Stimulated activated CD8-positive, alpha-beta memory T cell treated with anti-CD3 and anti-CD28 coated beads, Interleukin-7, amount 100 ng/mL, for 48 hours (primary cell): ENCODE data around the gene FXN.
"Not testable (repeated sequence)": the region's sequence is repeated elsewhere in the genome, so short reads cannot be mapped to it uniquely, and the experiment has no call there.

Experiments used
- DNase-seq, 2 donors: peaks; one replicate each; pipeline ENCODE4 v3.0.0-alpha.2; 2020; ENCODE audit warnings: low read depth in 1 of 2; ENCODE audit errors: extremely low read depth in 1 of 2

The FXN gene

DNA sequence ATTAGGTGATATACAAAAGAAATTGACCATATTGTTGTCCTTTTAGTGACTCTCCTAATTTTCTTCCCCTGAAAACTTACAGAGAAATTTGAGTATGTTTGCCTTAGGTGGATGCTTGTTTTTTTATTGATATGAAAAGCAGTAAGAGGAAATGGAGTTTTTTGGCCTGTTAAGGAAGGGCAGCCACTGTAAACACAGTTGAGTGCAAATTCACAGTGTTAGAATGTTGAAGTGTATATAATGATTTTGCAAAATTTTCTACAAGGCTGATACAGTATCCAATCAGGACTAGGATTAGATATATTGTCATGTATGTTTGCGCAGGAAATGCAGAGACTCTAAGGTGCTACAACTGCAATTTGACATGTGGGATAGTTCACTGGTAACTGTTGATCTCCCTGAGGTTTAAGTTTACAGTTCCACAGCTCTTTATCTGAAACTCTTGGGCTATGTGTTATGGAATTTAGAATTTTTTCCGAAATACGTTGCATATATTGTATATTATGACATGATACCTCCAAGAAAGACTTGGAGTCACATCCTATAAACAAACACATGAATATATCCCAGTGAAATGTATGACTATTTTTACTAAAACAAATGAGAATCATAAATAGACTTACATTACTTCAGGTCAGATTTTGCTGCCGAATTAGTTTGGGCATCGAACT is 62.5 kb downstream of the FXN start:
- no peak for DNase-seq

DNA sequence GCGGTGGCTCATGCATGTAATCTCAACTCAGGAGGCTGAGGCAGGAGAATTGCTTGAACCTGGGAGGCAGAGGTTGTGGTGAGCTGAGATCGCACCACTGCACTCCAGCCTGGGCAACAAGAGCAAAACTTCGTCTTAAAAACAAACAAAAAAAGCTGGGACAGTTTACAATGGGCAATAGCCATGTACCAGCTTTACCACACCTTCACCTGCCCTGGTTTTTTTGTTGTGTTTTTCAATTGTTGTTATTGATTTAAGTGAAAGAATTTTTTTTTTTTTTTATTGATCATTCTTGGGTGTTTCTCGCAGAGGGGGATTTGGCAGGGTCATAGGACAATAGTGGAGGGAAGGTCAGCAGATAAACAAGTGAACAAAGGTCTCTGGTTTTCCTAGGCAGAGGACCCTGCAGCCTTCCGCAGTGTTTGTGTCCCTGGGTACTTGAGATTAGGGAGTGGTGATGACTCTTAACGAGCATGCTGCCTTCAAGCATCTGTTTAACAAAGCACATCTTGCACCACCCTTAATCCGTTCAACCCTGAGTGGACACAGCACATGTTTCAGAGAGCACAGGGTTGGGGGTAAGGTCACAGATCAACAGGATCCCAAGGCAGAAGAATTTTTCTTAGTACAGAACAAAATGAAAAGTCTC is 67.9 kb downstream of the FXN start:
- DNase-seq = not testable (repeated sequence)

DNA sequence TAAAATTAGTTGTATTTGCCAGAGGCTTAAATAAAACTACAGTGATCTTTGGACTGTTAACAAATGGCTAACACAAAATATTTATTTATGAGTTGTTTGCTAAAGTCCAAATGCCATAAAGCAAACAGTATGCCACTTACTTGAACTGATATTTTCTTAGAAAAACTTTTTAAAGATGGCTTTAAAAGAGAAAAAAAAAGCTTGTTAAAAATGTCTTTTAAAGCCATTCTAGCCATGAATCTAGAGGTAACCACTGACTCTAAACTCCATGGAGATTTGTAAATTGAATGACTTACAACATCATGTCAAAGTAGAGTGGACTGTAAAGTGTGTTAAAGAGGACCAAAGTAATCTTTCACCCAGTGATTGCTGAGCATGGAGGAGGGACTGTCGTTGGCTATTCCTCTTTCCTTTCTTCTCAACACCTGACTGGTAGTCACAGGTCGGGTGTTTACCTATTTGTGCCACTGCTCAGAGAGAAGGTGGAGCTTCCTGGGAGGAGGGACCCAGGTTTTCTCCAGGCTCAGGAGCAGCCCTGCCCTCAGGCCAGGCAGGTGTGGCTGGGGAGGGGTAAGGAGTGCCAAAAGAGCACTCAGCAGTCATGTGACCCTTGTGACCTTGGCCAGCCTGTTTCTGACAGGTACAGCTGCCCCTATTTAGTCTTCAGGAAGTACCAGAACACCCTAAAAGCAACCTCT is 69.4 kb downstream of the FXN start:
- no peak for DNase-seq

DNA sequence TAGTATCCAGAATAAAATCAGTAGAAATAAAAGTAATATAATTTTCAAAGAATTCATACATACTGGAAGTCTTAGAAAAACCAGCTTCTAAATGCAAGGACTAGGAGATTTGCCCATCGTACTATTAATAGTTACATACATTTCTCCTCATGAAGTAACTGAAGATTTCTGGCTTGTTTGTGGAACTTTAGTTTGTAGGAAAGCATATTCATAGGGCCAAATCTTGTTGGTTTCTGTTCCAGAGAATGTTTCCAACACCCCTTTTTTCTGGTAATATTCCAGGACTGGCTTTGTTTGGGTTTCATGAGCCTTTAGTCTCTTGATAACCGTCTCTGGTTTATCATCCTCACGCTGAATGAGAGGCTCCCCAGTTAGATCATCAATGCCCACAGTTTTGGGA is 72.2 kb downstream of the FXN start:
- no peak for DNase-seq

DNA sequence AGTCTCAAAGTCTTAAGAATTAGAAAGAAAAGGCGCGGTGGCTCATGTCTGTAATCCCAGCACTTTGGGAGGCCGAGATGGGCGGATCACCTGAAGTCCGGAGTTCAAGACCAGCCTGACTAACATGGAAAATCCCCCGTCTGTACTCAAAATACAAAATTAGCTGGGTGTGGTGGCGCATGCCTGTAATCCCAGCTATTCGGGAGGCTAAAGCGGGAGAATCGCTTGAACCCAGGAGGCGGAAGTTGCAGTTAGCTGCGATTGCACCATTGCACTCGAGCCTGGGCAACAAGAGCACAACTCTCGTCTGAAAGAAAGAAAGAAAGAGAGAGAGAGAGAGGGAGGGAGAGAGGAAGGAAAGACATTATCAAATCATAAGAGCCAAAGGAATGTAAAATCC is 73.2 kb downstream of the FXN start:
- DNase-seq = not testable (repeated sequence)

DNA sequence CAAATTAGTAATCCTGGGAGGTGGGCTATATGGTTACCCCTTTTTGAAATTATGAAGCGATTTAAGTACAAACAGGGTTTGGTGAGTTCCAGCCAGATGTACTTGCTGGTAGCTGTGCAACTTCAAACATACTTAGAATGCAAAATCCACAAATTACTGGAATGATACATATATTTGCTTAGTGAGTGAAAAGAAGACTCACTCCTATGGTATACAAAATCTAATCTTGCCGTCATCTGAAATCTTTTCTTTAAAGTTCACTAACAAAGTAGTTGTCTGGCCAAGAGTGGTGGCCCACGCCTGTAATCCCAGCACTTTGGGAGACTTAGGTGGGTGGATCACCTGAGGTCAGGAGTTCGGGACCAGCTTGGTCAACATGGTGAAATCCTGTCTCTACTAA is 73.6 kb downstream of the FXN start:
- no peak for DNase-seq

DNA sequence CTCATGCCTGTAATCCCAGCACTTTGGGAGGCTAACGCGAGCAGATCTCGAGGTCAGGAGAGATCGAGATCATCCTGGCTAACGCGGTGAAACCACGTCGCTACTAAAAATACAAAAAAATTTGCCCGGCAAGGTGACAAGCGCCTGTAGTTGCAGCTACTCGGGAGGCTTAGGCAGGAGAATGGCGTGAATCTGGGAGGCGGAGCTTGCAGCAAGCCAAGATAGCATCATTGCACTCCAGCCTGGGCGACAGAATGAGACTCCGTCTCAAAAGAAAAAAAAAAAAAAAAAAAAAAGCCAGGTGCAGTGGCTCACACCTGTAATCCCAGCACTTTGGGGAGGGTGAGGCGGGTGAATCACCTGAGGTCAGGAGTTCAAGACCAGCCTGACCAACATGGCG is 77.1 kb downstream of the FXN start:
- not testable (repeated sequence) for DNase-seq

DNA sequence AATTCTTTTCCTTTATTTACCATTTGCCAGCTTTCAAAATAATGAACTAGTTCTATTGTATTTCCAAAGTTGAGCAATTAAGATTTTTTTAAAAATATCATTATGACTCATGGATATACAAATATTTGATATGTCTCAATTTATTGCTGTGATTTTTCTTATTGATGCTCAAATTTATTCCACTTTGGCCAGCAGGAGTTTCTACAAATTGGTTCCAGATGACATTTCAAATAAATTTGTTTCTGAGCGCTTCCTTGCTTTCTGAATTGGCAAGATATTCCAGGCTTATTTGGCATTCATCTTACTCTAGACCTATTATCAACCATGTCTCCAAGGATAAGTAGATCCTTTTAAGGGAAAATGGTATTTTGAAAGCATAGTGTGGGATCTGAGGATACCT is 80.1 kb downstream of the FXN start:
- no peak for DNase-seq

DNA sequence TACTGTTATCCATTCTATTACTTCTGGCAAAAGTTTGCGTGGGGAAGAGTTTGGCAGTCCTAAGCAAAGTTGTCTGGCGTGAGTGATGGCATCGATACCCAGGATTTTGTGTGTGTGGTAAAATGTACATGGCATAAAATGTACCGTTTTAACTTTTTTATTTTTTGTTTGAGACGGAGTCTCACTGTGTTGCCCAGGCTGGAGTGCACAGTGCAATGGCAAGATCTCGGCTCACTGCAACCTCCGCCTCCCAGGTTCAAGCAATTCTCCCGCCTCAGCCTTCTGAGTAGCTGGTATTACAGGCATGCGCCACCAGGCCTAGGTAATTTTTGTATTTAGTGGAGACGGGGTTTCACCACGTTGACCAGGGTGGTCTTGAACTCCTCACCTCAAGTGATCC is 83.1 kb downstream of the FXN start:
- DNase-seq = no peak

DNA sequence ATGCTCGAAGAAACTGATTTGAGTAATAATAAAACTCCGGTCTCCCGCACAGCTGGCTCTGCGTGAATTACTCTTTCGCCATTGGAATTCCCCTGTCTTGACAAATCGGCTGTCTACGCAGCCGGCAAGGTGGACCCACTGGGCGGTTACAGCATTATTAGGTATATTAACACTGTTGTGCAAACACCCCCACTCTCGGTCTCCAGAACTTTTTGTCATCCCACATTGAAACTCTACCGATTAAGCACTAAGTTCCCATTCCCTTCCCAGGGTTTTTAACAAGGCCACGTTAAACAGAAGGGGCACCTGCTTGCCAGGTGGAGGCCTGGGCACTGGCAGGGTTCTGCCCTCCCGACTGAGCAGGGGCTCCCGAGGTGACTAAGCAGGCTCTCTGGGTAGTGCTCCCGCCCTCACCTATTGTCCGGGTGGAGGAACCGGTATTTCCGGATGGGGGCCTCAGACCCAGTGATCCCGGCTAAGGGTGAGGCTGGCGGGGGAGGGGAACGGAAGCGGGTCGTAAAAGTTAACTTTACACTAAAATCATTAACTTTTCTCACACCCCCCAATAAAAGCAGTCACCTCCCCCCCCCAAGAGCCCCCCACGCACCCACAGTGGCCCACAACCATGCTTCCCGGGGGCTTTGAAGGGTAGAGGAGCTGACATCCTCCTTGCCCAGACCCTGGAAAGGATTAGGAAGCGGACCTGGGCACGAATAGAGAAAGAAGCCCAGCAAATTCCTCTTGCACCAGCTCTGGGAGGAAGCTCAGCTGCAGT is 85.0 kb downstream of the FXN start:
- DNase-seq = no peak

DNA sequence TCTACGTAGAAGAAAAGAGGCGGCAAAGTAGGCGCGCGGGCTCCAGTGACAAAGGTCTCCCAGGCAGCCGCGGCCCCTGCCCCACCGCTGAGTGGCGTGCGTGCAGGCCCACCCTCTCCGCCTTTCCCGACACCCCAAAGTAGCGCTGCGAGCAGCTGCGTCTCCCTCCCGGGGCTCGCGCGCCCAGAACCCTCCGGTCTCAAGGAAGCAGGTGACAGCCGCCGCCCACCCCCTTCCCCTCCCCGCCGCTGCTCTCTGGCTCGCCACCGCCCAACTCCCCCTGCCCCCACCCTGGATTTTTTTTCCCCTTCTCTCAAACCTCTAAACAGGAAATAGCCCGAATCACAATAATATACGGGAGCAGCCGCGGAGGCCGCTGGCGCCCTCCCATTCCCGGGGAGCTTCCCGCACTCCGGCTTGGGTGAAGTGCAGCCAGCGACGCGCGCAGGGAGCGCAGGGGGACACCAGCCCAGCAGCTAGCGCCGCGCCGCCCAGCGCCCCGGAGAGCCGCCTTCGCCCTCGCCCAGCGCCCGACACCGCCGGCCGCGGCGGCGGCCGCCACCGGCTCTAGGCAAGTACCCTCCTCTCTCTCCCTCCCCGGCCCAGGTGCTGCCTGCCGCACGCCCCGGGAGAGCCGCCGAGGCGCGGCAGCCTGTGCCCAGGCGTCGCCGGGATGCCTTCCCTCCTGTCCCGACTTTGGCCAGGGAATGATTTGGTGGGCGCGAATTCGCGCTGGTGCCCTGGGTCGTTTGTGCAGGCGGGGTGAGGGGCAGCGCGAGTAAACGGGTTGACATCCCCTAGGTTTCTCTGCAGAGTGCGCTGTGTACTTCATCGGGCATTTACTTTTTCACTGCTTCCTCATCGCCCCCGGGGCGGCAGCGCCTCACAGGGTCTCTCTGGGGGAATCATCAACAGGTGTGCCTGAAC is 85.9 kb downstream of the FXN start:
- DNase-seq = peak in 1 of 2 donors; percentile 3

DNA sequence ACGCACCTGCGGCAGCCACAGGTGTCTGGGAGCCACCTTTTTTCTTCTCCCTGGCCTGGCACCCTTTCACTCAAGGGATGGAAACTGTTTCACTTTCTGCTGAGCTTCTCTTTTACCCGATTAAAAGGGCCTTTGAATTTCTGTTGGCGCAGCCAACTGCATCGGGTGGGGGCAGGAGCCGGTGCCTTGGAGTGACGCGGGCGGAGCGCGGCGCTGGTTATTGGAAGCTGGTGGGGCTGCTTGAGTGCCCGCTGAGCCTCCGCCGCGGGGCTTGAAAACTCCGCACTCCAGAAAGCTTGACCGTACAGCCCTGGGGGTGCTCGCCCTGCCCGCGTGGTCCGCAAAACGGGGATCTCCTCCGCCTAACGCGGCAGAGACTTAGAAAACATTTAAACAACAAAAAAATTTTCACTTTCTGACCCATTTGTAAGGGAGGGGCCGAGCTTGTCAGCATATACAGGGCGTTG is 86.6 kb downstream of the FXN start:
- peak in 1 of 2 donors; percentile 6 for DNase-seq

DNA sequence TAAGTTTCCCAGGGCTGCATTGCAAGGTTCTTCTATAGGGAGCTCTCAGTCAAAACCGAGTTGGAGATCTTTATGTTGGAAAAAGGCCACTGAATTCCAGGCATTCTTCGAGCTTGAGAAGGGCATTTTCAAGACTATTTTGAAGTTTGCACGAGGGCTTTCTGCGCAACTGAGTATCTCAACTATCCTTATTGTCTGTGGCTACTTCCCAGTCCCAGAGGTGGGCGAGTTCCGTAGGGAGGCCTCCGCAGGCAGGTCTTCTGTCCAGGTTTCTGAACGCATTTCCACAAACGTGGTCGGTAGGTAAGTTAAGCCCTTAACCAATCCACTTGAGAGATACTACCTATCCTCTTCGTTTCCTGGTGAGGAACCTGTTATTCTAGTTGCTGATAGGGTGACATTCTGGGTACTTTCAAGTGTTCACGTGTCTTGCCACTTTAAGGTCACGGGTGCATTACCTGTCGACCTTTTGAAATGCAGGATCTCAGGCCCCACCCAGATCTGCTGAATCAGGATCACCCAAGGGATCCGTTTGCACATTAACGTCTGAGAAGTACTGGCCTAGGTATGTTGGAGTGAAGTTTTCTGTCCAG is 87.1 kb downstream of the FXN start:
- DNase-seq = no peak

DNA sequence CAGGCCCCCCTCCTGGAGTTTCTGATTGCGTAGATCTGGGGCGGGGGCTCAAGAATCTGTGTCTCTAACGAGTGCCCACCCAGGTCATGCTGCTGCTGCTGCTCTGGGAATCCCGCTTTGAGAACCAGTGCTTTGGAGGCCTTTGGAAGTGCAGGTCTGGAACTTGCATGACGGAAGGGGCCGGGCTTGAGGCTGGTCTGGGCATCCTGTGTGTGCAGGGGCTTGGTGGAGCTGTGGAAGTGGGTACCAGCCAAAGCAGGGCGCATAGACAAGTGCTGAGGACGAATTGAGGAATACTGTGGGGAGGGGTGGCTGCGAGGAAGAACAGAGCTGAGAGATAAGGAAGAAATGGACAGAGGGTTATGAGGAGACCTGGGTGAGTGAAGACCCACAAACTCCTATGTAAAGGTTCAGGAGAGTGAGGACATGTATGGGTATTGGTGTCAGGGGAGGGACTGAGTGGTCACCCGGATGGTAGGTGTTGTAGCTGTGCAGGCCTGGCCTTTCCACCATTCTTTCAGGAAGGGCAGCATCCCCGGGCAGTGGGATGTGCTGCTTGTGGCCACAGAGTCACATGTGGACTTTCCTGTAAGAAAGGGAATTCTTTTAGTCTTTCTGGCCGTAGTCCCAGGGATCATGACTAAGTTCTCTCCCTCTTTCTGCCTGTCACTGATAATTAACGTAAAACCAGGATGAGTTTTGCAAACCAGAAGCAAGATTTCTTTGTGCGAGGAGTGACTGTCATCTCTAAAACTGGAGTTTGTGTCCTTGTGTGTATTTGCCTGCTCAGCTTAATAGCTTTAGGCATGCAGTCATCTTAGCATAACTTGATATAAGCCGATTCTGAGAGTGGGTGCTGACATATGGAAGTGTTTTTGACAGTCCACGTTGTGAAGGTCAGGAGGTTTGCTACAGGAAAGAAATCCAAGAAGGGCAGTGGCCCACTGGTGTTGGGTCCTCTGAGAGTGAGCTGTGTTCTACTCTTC is 95.2 kb downstream of the FXN start:
- no peak for DNase-seq

DNA sequence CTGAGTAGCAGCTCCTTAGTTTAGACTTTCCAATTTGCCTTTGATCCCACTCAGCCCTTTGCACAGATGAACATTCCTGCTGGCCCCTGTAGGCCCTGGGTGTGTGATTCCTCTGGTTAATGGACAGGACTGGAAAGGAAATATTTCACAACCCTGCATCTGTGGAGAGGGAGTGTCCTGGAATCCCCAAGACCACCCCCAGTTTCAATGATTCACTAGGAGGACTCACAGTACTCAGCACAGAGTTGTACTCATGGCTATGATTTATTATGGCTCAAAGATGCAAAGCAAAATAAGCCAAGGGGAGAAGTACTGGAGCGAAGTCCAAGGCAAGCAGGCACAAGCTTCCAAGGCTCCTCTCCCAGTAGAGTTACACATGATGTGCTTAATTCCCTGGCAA is 96.1 kb downstream of the FXN start:
- no peak for DNase-seq

DNA sequence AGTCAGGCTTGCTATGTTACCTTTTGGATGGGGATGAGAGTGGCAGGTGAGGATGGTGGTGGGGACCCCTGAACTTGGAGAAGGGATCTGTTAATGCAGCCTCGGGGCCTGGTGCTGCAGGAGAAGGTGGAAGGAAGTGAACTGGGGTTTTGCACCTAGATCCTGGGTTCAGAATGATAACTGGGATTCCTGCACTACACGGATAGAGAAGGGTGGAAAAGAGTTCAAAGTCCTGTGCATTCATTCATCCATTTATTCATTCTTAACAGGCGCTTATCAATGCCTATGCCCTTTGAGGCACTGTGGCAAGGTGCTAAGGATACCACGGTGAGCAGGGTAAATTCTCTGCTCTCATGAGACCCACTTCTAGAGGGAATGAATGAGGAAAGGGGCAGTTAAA is 96.8 kb downstream of the FXN start:
- DNase-seq = no peak

DNA sequence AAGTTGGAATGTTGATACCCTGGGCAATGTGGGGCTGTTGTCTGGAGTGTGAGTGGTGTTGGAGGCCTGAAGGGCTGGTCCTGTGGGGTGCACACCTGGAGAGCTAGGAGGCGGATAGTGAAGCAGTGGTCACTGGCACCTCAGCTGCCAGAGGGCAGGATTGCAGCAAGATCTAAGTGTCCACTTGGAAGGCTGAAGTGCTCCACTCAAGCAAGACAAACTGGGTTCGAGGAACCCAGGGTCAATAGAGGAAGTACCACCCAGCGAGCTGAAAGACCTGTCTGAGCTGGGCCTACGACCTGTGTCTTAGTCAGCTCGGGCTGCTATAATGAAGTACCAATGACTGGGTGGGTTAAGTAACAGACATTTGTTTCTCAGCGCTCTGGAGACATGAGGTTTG is 98.9 kb downstream of the FXN start:
- DNase-seq = no peak

DNA sequence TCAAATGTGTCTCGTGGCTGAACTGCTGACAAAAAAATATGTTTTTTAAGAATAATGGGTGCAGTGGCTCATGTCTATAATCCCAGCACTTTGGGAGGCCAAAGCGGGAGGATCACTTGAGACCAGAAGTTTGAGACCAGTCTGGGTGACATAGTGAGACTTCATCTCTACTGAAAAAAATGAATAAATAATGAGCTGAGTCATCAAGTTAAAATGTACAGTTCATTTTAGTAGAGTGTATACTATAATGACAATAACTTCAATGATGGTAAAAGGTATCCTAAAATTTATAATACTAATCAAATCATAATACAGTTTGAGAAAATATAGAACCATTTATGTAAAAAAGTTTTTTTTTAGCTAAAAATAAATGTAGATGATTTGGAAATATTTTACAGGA is 100.6 kb downstream of the FXN start:
- no peak for DNase-seq

DNA sequence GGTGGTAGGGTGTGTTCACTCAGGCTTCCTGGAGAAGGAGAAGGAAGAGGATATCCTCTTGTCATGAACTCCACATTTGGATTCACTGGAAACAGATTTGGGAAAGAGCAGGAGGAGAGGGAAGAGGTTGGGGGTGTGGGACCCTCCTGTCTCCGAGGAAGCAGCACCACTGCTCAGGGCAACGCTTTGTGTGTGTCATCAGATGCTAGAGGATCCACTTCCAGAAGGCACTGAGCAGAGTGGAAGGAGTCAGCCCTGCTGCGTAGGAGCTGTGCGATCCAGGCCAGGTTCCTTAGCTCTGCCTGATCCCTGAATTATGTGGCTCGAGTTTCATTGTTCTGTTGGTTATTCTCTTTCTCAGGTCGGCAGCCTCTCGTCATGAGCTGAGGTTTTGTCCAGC is 101.2 kb downstream of the FXN start:
- no peak for DNase-seq
